HG03064 (cell line): ENCODE data around the gene MAGEB6.
"Not testable (repeated sequence)": the region's sequence is repeated elsewhere in the genome, so short reads cannot be mapped to it uniquely, and the experiment has no call there.

Experiments
- ATAC-seq: cut with Tn5 transposase; IDR thresholded peaks from one replicate; pipeline ENCODE4 v1.9.1; 2021; ENCODE audit warnings: low read depth; ENCODE audit not compliant: unreplicated experiment

Gene MAGEB6, protein sequence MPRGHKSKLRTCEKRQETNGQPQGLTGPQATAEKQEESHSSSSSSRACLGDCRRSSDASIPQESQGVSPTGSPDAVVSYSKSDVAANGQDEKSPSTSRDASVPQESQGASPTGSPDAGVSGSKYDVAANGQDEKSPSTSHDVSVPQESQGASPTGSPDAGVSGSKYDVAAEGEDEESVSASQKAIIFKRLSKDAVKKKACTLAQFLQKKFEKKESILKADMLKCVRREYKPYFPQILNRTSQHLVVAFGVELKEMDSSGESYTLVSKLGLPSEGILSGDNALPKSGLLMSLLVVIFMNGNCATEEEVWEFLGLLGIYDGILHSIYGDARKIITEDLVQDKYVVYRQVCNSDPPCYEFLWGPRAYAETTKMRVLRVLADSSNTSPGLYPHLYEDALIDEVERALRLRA

DNA sequence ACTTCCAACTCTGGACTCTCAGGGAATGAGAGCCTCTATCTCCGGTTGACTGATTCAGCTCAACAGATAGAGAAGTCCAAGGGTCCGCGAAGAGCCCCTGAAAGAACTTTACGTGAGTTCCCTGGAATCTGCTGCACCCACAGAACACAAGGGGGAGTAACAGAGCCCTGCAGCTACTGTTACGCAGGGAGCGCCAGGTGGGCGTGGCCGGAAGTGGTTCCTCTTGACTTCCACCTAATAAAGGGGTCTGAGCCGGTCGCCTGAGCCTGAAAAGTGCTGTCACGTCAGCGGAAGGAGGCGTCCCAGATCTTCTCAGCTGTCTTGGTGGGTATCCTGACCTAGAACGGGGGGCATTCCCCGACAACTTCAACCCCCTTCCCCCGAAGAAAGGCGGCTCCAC lies at the start of gene MAGEB6:
MAGEB6 (plus strand) TSS at position 237 of the 400 bp plus-strand sequence. CDS start 1,407 bp downstream, outside the sequence.
- ATAC-seq: no peak

DNA sequence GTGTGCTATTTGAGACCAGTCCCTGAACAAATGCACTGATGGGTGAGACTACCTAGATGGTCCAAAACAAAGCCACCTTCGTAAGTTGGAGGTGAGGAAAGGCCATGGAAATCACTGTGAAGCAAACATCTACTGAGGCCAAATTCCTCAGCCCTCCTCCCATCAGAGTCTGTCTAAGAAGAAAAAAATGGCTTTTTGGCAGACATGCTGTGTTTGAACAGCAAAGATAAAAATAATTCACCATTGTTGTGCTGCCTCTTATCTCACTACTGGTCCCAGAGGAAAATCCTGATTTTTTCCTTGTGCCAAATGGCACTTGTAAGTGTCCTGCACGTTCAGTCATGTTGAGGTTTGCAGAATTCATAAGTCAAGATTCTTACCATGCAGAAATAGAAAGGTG lies 46.2 kb upstream of the MAGEB6 start:
- no peak for ATAC-seq

DNA sequence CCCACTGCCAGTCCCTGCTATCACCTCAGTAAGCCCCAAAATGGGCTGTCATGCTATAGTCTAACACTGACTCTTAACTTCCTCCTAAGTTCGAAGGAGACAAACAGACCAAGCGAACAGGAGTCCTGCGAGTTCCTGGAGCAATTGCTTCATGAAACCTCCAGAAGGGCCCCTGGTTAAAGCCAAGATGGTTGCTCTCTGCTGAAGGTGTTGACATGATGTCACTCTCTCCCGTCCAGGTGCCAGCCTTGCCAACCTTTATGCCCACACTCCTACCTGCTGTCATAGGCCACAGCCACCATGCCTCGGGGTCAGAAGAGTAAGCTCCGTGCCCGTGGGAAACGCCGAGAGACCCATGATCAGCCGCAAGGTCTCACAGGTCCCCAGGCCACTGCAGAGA lies 31.9 kb upstream of the MAGEB6 start, which contains the start of gene MAGEB6B:
MAGEB6B (plus strand) TSS at position 301 of the 400 bp plus-strand sequence; CDS start at position 301, 0 bp downstream.
- ATAC-seq: no peak

DNA sequence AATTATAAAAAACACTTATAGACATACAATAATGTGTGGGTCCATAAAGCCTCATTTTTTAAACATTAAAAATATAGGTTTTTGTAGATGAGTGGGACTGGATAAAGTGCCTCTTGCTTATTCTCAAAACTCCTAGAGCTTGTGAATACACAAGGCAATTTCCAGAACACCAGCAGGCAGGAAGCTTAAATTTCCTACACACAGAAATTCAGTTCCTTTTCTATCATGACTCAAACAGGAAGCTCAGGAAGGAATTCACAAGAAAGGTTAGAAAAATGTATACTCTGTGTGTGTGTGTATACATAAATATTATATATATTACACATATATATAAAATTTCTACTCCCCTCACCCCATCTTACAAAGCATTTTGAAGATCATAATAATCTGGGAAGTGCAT lies 11.3 kb downstream of the MAGEB6 start:
- ATAC-seq: no peak

DNA sequence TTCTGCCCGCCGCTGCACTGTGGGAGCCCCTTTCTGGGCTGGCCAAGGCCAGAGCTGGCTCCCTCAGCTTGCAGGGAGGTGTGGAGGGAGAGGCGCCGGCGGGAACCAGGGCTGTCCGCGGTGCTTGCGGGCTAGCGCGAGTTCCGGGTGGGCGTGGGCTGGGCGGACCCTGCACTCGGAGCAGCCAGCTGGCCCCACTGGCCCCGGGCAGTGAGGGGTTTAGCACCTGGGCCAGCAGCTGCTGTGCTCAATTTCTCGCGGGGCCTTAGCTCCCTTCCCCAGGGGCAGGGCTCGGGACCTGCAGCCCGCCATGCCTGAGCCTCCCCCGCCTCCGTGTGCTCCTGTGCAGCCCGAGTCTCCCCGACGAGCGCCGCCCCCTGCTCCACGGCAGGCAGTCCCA lies 12.5 kb downstream of the MAGEB6 start:
- not testable (repeated sequence) for ATAC-seq

DNA sequence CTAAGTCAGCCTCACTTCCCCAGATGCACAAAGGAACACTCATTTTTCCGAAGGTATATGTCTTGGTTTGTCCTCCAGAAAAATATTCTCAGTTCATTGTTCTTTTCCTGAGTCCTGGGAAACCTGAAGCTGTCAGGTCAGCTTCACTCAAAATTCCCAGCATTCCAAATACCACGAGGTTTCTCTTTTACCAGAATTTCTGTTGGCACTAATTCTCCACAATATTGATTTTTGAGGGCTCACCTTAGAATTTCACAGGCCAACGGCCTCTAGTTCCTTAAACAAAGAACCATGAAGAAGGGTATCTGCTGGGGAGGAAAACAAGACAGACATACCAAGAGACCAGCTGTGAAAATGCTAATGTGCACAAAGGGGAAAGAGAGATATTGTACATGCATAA lies 15.8 kb downstream of the MAGEB6 start:
- ATAC-seq: no peak

DNA sequence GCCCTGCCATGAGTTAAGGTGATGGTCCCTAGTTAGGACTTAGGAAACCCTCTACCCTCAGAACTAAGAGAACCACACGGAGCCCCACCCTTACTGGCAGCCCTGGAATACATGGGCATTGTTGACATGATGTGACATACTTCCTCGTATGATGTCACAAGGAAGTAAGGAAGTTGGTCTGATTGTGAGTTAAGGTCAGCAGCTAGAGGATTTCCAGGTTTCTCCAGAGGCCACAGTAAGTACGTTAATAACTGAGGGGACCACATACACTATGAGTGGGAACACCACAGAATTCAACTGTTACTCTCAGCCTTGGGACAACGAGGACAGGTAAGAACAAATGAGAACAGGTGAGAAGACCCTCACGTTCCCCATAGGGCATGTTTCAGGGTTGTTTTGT lies 23.6 kb downstream of the MAGEB6 start, which contains the start of gene MAGEB5:
MAGEB5 (plus strand) TSS at position 301 of the 400 bp plus-strand sequence. CDS start 1,133 bp downstream, outside the sequence.
- ATAC-seq: no peak

DNA sequence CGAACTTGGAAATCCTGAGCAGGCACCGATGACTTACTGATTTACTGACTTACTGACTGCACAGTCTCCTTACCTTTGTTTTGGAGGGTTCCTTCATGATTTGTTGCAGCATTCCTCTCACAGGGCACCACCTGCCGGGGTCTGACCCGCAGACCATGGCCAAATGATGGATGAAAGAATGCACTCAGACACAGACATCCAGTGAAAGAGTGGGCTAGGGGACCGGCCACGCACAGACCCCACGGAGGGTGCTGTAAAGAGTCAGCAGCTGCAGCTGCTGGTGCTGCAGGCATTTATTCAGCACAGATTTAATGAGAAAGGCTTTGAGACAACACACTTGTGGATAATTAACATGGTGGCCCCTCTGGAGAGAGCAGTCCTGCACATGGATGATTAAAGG lies 27.1 kb downstream of the MAGEB6 start:
- no peak for ATAC-seq

DNA sequence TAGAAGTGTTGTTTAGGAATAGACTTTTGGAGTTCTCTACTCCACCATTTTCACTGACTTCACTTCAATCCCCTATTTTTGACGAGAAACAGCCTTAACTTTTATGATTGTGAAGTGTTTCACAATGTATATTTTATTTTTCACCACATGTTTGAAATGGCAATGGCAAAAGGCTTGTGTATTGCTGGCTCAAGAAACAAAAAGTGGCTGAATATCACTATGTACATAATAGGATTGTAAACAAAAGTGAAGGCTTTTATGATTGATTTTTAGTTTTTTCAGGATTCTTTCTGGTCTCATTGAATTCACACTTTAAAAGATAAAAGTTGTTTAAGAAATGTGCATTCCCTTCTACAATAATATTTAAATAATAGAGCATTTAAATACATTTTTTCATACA lies 41.9 kb downstream of the MAGEB6 start:
- no peak for ATAC-seq
